CD14-positive monocyte (primary cell): ENCODE results near the gene GPX7. TPM values are rescaled to one million over a fixed set of nuclear protein-coding genes. Genes with fewer than 3 reads are reported as not detected.

ENCODE experiments used
- DNase-seq, 3 donors: peaks; one replicate each; pipeline ENCODE4 v3.0.0-alpha.2; 2011 to 2022
- H2AFZ ChIP-seq: 2 replicates; pipeline ENCODE4 v1.6.0; 2012; ENCODE audit warnings: mild to moderate bottlenecking, low read depth, low read length, inconsistent platforms; ENCODE audit not compliant: insufficient read depth, poor library complexity, severe bottlenecking
- H3K27ac ChIP-seq, 2 donors: 1 replicate in 1 of 2; 2 replicates in 1 of 2; pipeline ENCODE4 v1.5.1; 2012 to 2013; ENCODE audit warnings: low read length in 2 of 2, control low read depth in 1 of 2, inconsistent platforms in 1 of 2, low read depth in 1 of 2, mild to moderate bottlenecking in 1 of 2
- H3K27me3 ChIP-seq, 2 donors: one replicate each; pipeline versions ENCODE4 v1.6.0 to v1.6.1; 2011 to 2013; ENCODE audit warnings: low read length in 2 of 2; ENCODE audit not compliant: control insufficient read depth in 2 of 2, insufficient read depth in 2 of 2
- H3K36me3 ChIP-seq, 2 donors: replicated peaks in 1 of 2; 1 replicate in 1 of 2; 2 replicates in 1 of 2; pipeline versions ENCODE4 v1.5.1 to v1.6.1; 2012 to 2013; ENCODE audit warnings: low read length in 2 of 2, control low read depth in 1 of 2, inconsistent platforms in 1 of 2, mild to moderate bottlenecking in 1 of 2; ENCODE audit not compliant: insufficient read depth in 2 of 2, control insufficient read depth in 1 of 2
- H3K4me1 ChIP-seq, 2 donors: 1 replicate in 1 of 2; 2 replicates in 1 of 2; pipeline versions ENCODE4 v1.5.1 to v1.6.1; 2012 to 2013; ENCODE audit warnings: low read length in 2 of 2, control low read depth in 1 of 2, inconsistent platforms in 1 of 2, mild to moderate bottlenecking in 1 of 2, moderate library complexity in 1 of 2; ENCODE audit not compliant: insufficient read depth in 2 of 2, control insufficient read depth in 1 of 2
- H3K4me2 ChIP-seq: replicated peaks from 2 replicates; pipeline ENCODE3; 2012; ENCODE audit warnings: low read length, moderate library complexity, mild to moderate bottlenecking; ENCODE audit not compliant: poor library complexity, severe bottlenecking; ENCODE audit errors: extremely low read depth
- H3K4me3 ChIP-seq, 3 experiments: fragments of 200-600 bp in 1 of 3; sonication (generic) in 1 of 3; replicated peaks in 1 of 3; 1 replicate in 2 of 3; 2 replicates in 1 of 3; pipeline ENCODE4 v1.5.1; 2011 to 2013; ENCODE audit warnings: low read length in 3 of 3, mild to moderate bottlenecking in 3 of 3, control low read depth in 2 of 3, low read depth in 2 of 3, inconsistent platforms in 1 of 3, moderate library complexity in 1 of 3
- H3K79me2 ChIP-seq: 2 replicates; pipeline ENCODE4 v1.6.0; 2012; ENCODE audit warnings: mild to moderate bottlenecking, control low read depth, inconsistent platforms, low read length, moderate library complexity; ENCODE audit not compliant: insufficient read depth
- H3K9ac ChIP-seq: 2 replicates; pipeline ENCODE4 v1.6.0; 2017; ENCODE audit warnings: low read length, mild to moderate bottlenecking; ENCODE audit not compliant: insufficient read depth, poor library complexity, severe bottlenecking
- H3K9me3 ChIP-seq, 2 donors: replicated peaks in 1 of 2; 1 replicate in 1 of 2; 2 replicates in 1 of 2; pipeline versions ENCODE4 v1.5.1 to v1.6.1; 2012 to 2013; ENCODE audit warnings: low read length in 2 of 2, control low read depth in 1 of 2; ENCODE audit not compliant: control insufficient read depth in 1 of 2, insufficient read depth in 1 of 2
- H4K20me1 ChIP-seq: 2 replicates; pipeline ENCODE4 v1.6.0; 2012; ENCODE audit warnings: mild to moderate bottlenecking, low read length, control low read depth, moderate library complexity; ENCODE audit not compliant: insufficient read depth
- H3K27ac Mint-ChIP-seq, 7 donors: one replicate each; pipeline ENCODE4 v1.8.0; 2020; ENCODE audit warnings: mild to moderate bottlenecking in 7 of 7, mixed read lengths in 7 of 7, moderate library complexity in 6 of 7, inconsistent platforms in 2 of 7
- H3K27me3 Mint-ChIP-seq, 3 donors: one replicate each; pipeline ENCODE4 v1.8.0; 2021 to 2022; ENCODE audit warnings: low read depth in 3 of 3, mild to moderate bottlenecking in 3 of 3, mixed read lengths in 3 of 3, moderate library complexity in 3 of 3, inconsistent platforms in 1 of 3
- H3K36me3 Mint-ChIP-seq, 2 donors: one replicate each; pipeline ENCODE4 v1.8.0; 2020; ENCODE audit warnings: mixed read lengths in 2 of 2, inconsistent platforms in 1 of 2, mild to moderate bottlenecking in 1 of 2
- H3K4me1 Mint-ChIP-seq: one replicate; pipeline ENCODE4 v1.8.0; 2020; ENCODE audit warnings: mild to moderate bottlenecking, mixed read lengths
- H3K4me3 Mint-ChIP-seq, 2 donors: one replicate each; pipeline ENCODE4 v1.8.0; 2020; ENCODE audit warnings: mild to moderate bottlenecking in 2 of 2, mixed read lengths in 2 of 2, moderate library complexity in 1 of 2
- H3K9me3 Mint-ChIP-seq, 7 donors: one replicate each; pipeline ENCODE4 v1.8.0; 2020 to 2022; ENCODE audit warnings: mixed read lengths in 7 of 7, mild to moderate bottlenecking in 6 of 7, moderate library complexity in 6 of 7, inconsistent platforms in 2 of 7
- WGBS: methylation state at CpG from one replicate; pipeline ENCODE4 v1.1.5; 2013; ENCODE audit warnings: missing lambda C conversion rate; ENCODE audit not compliant: insufficient coverage; 5-methylcytosine and 5-hydroxymethylcytosine counted together
- intact Hi-C, 2 donors: fragments of 100-400 bp; cut with micrococcal nuclease; formaldehyde crosslinking; loops; one replicate each; pipeline versions ENCODE4 v1.15.0 to v1.15.1; 2023
- polyA plus RNA-seq, 3 donors: library from polyadenylated mRNA; depleted of rRNA in 1 of 3; unstranded in 2 of 3; stranded (reverse) in 1 of 3; fragments of 300-500 nt in 2 of 3; fragments of >200 nt in 1 of 3; fragmentation: Illumina TruSeq in 2 of 3; gene quantifications; 1 replicate in 2 of 3; 2 replicates in 1 of 3; pipeline ENCODE4 v1.2.3, GENCODE V29; 2012 to 2021
- TF ChIP-seq, protein P1 (sequence below): fragments of 200-600 bp; IDR thresholded peaks from one replicate; pipeline ENCODE4 v1.8.0; 2022; ENCODE audit warnings: antibody characterized with exemption, mild to moderate bottlenecking

GPX7 gene
- polyA plus RNA-seq, 3 donors: 1.7 to 3.3 (median 2.9) TPM

- Mint-ChIP-seq H3K36me3 (no peaks in the 10 kb centered on the region), H3K9me3 (no peaks in the 10 kb centered on the region), H3K27me3 (peaks cover 2 to 6% (median 5%) of the 10 kb centered on the region in 3 donors), H3K27ac (peak overlapping the region in 5 of 7 donors; percentile 60 to 85 (median 68)), H3K4me3 (peak overlapping the region in 1 of 2 donors; percentile 80), H3K4me1 (peaks cover 19% of the 10 kb centered on the region)
- Histone ChIP-seq H3K4me3 (peak overlapping the region; percentile 76 to 93 (median 77)), H3K4me1 (peaks cover 16 to 23% of the 10 kb centered on the region in 2 donors), H2AFZ (peak overlapping the region; percentile 91), H3K27me3 (peaks cover 0 to 6% of the 10 kb centered on the region in 2 donors), H3K9ac (peak overlapping the region; percentile 78), H3K9me3 (no peaks in the 10 kb centered on the region), H3K79me2 (peaks cover 43% of the 10 kb centered on the region), H4K20me1 (peaks cover 4% of the 10 kb centered on the region), H3K36me3 (no peaks in the 10 kb centered on the region), H3K27ac (peak overlapping the region in 1 of 2 donors; percentile 79), H3K4me2 (peak overlapping the region; percentile 81)
- intact Hi-C loops: loop anchor here (10.0 kb wide), 3 partner anchors 81 to 149 kb away; partner anchors contain the start of genes SHISAL2A (in 2 of the 2), ORC1 (in 1 of the 2) and PRPF38A (in 1 of the 2)
- WGBS: under 1% methylated on average over 61 of the region's 66 CpGs
- DNase-seq: peak; percentile 52 to 59 (median 56)
- TF ChIP-seq, protein P1, sequence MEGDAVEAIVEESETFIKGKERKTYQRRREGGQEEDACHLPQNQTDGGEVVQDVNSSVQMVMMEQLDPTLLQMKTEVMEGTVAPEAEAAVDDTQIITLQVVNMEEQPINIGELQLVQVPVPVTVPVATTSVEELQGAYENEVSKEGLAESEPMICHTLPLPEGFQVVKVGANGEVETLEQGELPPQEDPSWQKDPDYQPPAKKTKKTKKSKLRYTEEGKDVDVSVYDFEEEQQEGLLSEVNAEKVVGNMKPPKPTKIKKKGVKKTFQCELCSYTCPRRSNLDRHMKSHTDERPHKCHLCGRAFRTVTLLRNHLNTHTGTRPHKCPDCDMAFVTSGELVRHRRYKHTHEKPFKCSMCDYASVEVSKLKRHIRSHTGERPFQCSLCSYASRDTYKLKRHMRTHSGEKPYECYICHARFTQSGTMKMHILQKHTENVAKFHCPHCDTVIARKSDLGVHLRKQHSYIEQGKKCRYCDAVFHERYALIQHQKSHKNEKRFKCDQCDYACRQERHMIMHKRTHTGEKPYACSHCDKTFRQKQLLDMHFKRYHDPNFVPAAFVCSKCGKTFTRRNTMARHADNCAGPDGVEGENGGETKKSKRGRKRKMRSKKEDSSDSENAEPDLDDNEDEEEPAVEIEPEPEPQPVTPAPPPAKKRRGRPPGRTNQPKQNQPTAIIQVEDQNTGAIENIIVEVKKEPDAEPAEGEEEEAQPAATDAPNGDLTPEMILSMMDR: no peak
These were observed 48.6 kb upstream of the GPX7 start for GRCh38 chr1:52553362-52554266.

DNA sequence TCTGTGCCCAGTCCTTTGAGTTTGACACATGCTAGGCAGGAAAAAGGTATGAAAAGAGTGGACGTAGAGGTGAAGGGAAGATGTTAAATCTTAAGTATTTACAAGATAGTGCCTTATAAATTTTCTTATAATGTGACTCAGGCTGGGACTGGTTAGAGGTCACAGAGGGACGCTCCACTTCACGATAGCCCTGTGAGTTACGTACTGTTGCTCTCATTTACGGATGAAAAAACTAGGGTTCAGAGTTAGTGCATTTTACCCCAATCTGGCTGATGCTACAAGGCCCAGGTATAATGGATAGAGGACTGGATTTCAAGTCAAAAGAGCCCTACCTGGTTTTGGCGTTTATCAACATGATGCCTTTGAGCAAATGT is 47.9 kb upstream of the GPX7 start:
- Mint-ChIP-seq H3K27ac (peak overlapping the region in 1 of 7 donors; percentile 17), H3K4me3 (peak overlapping the region; percentile 10 to 80), H3K27me3 (peaks cover 2 to 6% (median 5%) of the 10 kb centered on the region in 3 donors), H3K36me3 (no peaks in the 10 kb centered on the region), H3K9me3 (no peaks in the 10 kb centered on the region), H3K4me1 (peaks cover 18% of the 10 kb centered on the region)
- TF ChIP-seq, protein P1: no peak
- Histone ChIP-seq H3K4me1 (peaks cover 16 to 23% of the 10 kb centered on the region in 2 donors), H3K79me2 (peaks cover 37% of the 10 kb centered on the region), H3K9me3 (no peaks in the 10 kb centered on the region), H3K4me2 (peak overlapping the region; percentile 81), H3K4me3 (peak overlapping the region in 1 of 3 experiments; percentile 93), H2AFZ (peak overlapping the region; percentile 91), H3K27ac (no peak overlapping the region), H3K9ac (no peak overlapping the region), H4K20me1 (peaks cover 4% of the 10 kb centered on the region), H3K27me3 (peaks cover 0 to 6% of the 10 kb centered on the region in 2 donors), H3K36me3 (no peaks in the 10 kb centered on the region)
- WGBS: 79% methylated on average over 6 of the region's 6 CpGs
- intact Hi-C loops: loop anchor here (10.0 kb wide), 3 partner anchors 81 to 149 kb away; partner anchors contain the start of genes SHISAL2A (in 2 of the 2), ORC1 (in 1 of the 2) and PRPF38A (in 1 of the 2)
- DNase-seq: no peak
